OCI-LY7 (cell line): ENCODE measurements around the gene PKN1. TPM values are rescaled to one million over a fixed set of nuclear protein-coding genes. Genes with fewer than 3 reads are reported as not detected.
A peak's percentile ranks its signal among the peaks of the same experiment; 100 is the strongest.

ENCODE experiments used
- BruUV-seq: library from RNA; stranded (reverse); fragments of 400-500 nt; replicated peaks from 2 replicates; lab custom pipeline; 2021; lab: Mats Ljungman, UMichigan
- CTCF ChIA-PET: fragments of 300-600 bp; sonication (Branson Sonifier 250); formaldehyde crosslinking; loops from one replicate; lab custom pipeline; 2022; ENCODE audit warnings: antibody characterized with exemption; ENCODE audit not compliant: unreplicated experiment; lab: Charles Lee
- POLR2A ChIA-PET: fragments of 300-600 bp; sonication (Branson Sonifier 250); formaldehyde crosslinking; loops from one replicate; lab custom pipeline; 2022; ENCODE audit warnings: antibody characterized with exemption; lab: Charles Lee
- DNase-seq: peaks from one replicate; pipeline ENCODE4 v3.0.0-alpha.2; 2015; ENCODE audit warnings: low spot score
- H2AFZ ChIP-seq: fragments of 200-600 bp; sonication (generic), shearing (Covaris generic); 2 replicates; pipeline ENCODE4 v1.6.1; 2014; ENCODE audit warnings: mild to moderate bottlenecking, antibody characterized with exemption, low read length, moderate library complexity
- H3K27ac ChIP-seq: fragments of 200-600 bp; sonication (generic); 2 replicates; pipeline ENCODE4 v1.5.1; 2014; ENCODE audit warnings: mixed run types, low read depth, mild to moderate bottlenecking, moderate library complexity, low read length, inconsistent platforms; ENCODE audit not compliant: poor library complexity, severe bottlenecking
- H3K36me3 ChIP-seq: fragments of 200-600 bp; sonication (generic); 2 replicates; pipeline ENCODE4 v1.6.1; 2014; ENCODE audit warnings: mild to moderate bottlenecking, antibody characterized with exemption, low read length, moderate library complexity, mixed read lengths; ENCODE audit not compliant: insufficient read depth
- H3K4me1 ChIP-seq: fragments of 200-600 bp; sonication (generic); 2 replicates; pipeline ENCODE4 v1.5.1; 2014; ENCODE audit warnings: mild to moderate bottlenecking, low read length; ENCODE audit not compliant: insufficient read depth, poor library complexity, severe bottlenecking
- H3K4me2 ChIP-seq: fragments of 200-600 bp; sonication (generic); 2 replicates; pipeline ENCODE4 v1.6.1; 2014; ENCODE audit warnings: mild to moderate bottlenecking, low read length
- H3K4me3 ChIP-seq: fragments of 200-600 bp; sonication (generic); 2 replicates; pipeline ENCODE4 v1.5.1; 2014; ENCODE audit warnings: mild to moderate bottlenecking, low read depth, low read length; ENCODE audit not compliant: poor library complexity, severe bottlenecking
- H3K79me2 ChIP-seq: fragments of 200-600 bp; sonication (generic); 2 replicates; pipeline ENCODE4 v1.6.1; 2016; ENCODE audit warnings: low read depth, mild to moderate bottlenecking, low read length, moderate library complexity, mixed read lengths; ENCODE audit not compliant: insufficient read depth
- H3K9me2 ChIP-seq: fragments of 200-600 bp; sonication (generic); 2 replicates; pipeline ENCODE4 v1.6.1; 2016; ENCODE audit warnings: mild to moderate bottlenecking, low read length, mixed read lengths; ENCODE audit not compliant: insufficient read depth
- H3K9me3 ChIP-seq: fragments of 200-600 bp; sonication (generic); 2 replicates; pipeline ENCODE4 v1.6.1; 2014; ENCODE audit warnings: mild to moderate bottlenecking, mixed run types, low read length, mixed read lengths
- H4K20me1 ChIP-seq: fragments of 200-600 bp; sonication (generic); 2 replicates; pipeline ENCODE4 v1.6.1; 2014; ENCODE audit warnings: mild to moderate bottlenecking, antibody characterized with exemption, low read length, moderate library complexity, mixed read lengths; ENCODE audit not compliant: insufficient read depth
- CTCF ChIP-seq: fragments of 200-600 bp; sonication (generic); conservative IDR thresholded peaks from 2 replicates; pipeline ENCODE4 v1.5.1; 2014; ENCODE audit warnings: mild to moderate bottlenecking, antibody characterized with exemption, low read length, moderate library complexity, mixed read lengths
- EZH2phosphoT487 ChIP-seq: fragments of 200-600 bp; sonication (generic); IDR thresholded peaks from 2 replicates; pipeline ENCODE4 v1.6.1; 2018; ENCODE audit warnings: low read depth, borderline replicate concordance, mild to moderate bottlenecking, mixed run types, antibody characterized with exemption, low read length, moderate library complexity, mixed read lengths
- intact Hi-C: fragments of 100-400 bp; cut with micrococcal nuclease; formaldehyde crosslinking; loops from one replicate; pipeline ENCODE4 v1.10.0; 2022; ENCODE audit not compliant: unreplicated experiment
- total RNA-seq, 2 experiments: library from RNA; depleted of rRNA in 1 of 2; stranded (reverse); fragments of >200 nt in 1 of 2; shearing (Covaris generic) in 1 of 2; gene quantifications; 2 replicates each; pipeline ENCODE4 v1.2.3, GENCODE V29; 2014 to 2022

Gene PKN1
- total RNA-seq, 2 experiments from 2014 or later, result 117 to 233 TPM

DNA sequence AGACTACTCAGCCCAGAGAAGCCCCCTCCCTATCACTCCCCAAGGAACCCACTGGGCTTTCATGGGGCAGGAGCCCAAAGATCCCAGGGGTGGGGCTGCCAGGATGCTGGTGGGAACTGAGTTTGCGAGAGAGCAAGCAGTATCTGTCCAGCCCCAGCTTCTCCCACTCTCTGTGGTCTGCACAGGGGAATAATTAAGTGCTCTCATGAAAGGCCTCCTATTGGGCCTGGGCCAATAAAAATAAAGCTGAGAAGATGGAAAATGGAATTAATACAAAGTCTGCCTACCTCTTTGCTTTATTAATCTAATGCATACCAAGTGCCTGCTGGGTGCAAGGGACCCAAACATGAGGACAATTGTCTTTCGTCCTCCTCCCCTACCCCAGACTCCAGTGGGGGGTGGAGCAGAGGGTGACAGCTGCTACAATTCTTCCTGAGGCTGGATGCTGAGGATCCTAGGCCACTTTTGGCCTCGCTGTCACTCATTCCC is 19.4 kb upstream of the PKN1 start:
- intact Hi-C loops, result no loop called here
- peaks cover 28% of the 10 kb centered on the region for H3K4me1 ChIP-seq
- ChIA-PET CTCF (no interaction called here), POLR2A (no interaction called here)
- no peak for TF ChIP-seq EZH2phosphoT487
- no peak for TF ChIP-seq CTCF
- no peak overlapping the region for H3K4me3 ChIP-seq
- H3K36me3 ChIP-seq, result peaks cover 98% of the 10 kb centered on the region
- H2AFZ ChIP-seq, result no peak overlapping the region
- H3K79me2 ChIP-seq, result peaks cover 76% of the 10 kb centered on the region
- H3K27ac ChIP-seq, result no peak overlapping the region
- H3K4me2 ChIP-seq, result no peak overlapping the region
- H4K20me1 ChIP-seq, result peaks cover 38% of the 10 kb centered on the region
- no peaks in the 10 kb centered on the region for H3K9me3 ChIP-seq
- BruUV-seq, result no TSS peak
- DNase-seq, result no peak
- no peaks in the 10 kb centered on the region for H3K9me2 ChIP-seq

GRCh38 chr19:14414926-14415690 is 18.0 kb upstream of the PKN1 start:
- TF ChIP-seq EZH2phosphoT487 (no peak), CTCF (no peak)
- H3K79me2 ChIP-seq, result peaks cover 78% of the 10 kb centered on the region
- no peak overlapping the region for H3K27ac ChIP-seq
- H2AFZ ChIP-seq, result no peak overlapping the region
- H3K9me3 ChIP-seq, result no peaks in the 10 kb centered on the region
- CTCF ChIA-PET, result no interaction called here
- H3K4me2 ChIP-seq, result peak overlapping the region; percentile 90
- no peak for DNase-seq
- POLR2A ChIA-PET, result interaction anchor here (0.6 to 0.7 kb wide), 2 partner anchors 29 to 53 kb away, joined by 3 to 7 read pairs; no protein-coding TSS in a partner anchor
- H3K9me2 ChIP-seq, result no peaks in the 10 kb centered on the region
- intact Hi-C loops, result no loop called here
- H3K4me3 ChIP-seq, result peak overlapping the region; percentile 89
- H3K4me1 ChIP-seq, result peaks cover 35% of the 10 kb centered on the region
- BruUV-seq, result no TSS peak
- peaks cover 38% of the 10 kb centered on the region for H4K20me1 ChIP-seq
- H3K36me3 ChIP-seq, result peaks cover 85% of the 10 kb centered on the region

- TF ChIP-seq EZH2phosphoT487, result no peak
- TF ChIP-seq CTCF, result no peak
- POLR2A ChIA-PET, result no interaction called here
- H3K9me2 ChIP-seq, result no peaks in the 10 kb centered on the region
- H3K36me3 ChIP-seq, result peaks cover 68% of the 10 kb centered on the region
- H3K27ac ChIP-seq, result peak overlapping the region; percentile 87
- H3K4me2 ChIP-seq, result peak overlapping the region; percentile 90
- CTCF ChIA-PET, result no interaction called here
- no TSS peak for BruUV-seq
- H2AFZ ChIP-seq, result no peak overlapping the region
- peak overlapping the region; percentile 89 for H3K4me3 ChIP-seq
- H3K4me1 ChIP-seq, result peaks cover 35% of the 10 kb centered on the region
- no peak for DNase-seq
- intact Hi-C loops, result no loop called here
- no peaks in the 10 kb centered on the region for H3K9me3 ChIP-seq
- peaks cover 34% of the 10 kb centered on the region for H4K20me1 ChIP-seq
- H3K79me2 ChIP-seq, result peaks cover 71% of the 10 kb centered on the region
These were observed 16.3 kb upstream of the PKN1 start for GRCh38 chr19:14416817-14417231.
